SU-DHL-6 (cell line): ENCODE data around the gene SPRED1.

ENCODE experiments used
- H2AFZ ChIP-seq: fragments of 200-600 bp; sonication (generic); 2 replicates; pipeline ENCODE4 v1.6.1; 2014; ENCODE audit warnings: low read depth, mild to moderate bottlenecking, moderate library complexity, mixed read lengths, antibody characterized with exemption, low read length; ENCODE audit not compliant: severe bottlenecking
- H3F3A ChIP-seq: fragments of 200-600 bp; shearing (Covaris generic); 2 replicates; pipeline ENCODE4 v1.6.0; 2016; ENCODE audit warnings: antibody characterized with exemption, mild to moderate bottlenecking; ENCODE audit not compliant: insufficient read depth
- H3K27ac ChIP-seq: fragments of 200-600 bp; sonication (generic); 2 replicates; pipeline ENCODE4 v1.5.1; 2016; ENCODE audit warnings: low read depth, mild to moderate bottlenecking, low read length, moderate library complexity, mixed read lengths
- H3K27me3 ChIP-seq: fragments of 200-600 bp; sonication (generic), shearing (Covaris generic); 2 replicates; pipeline ENCODE4 v1.6.0; 2014; ENCODE audit warnings: mild to moderate bottlenecking, low read length
- H3K36me3 ChIP-seq: fragments of 200-600 bp; sonication (generic); 2 replicates; pipeline ENCODE4 v1.6.1; 2014; ENCODE audit warnings: mild to moderate bottlenecking, low read length, mixed read lengths
- H3K4me2 ChIP-seq: fragments of 300-600, 200-600 bp; shearing (Covaris generic), sonication (generic); 2 replicates; pipeline ENCODE4 v1.6.0; 2014; ENCODE audit warnings: low read length, low read depth, mild to moderate bottlenecking; ENCODE audit not compliant: poor library complexity, severe bottlenecking
- H3K4me3 ChIP-seq: fragments of 200-600 bp; sonication (generic); 2 replicates; pipeline ENCODE4 v1.5.1; 2014; ENCODE audit warnings: antibody characterized with exemption, low read length, mild to moderate bottlenecking, mixed read lengths; ENCODE audit not compliant: insufficient read depth, poor library complexity, severe bottlenecking
- H3K79me2 ChIP-seq: fragments of 200-600 bp; sonication (generic); 2 replicates; pipeline ENCODE4 v1.6.1; 2014; ENCODE audit warnings: mild to moderate bottlenecking, low read length, moderate library complexity; ENCODE audit not compliant: insufficient read depth
- H3K9ac ChIP-seq: fragments of 200-600 bp; sonication (generic); 2 replicates; pipeline ENCODE4 v1.7.0; 2014; ENCODE audit warnings: mild to moderate bottlenecking, low read length
- H3K9me2 ChIP-seq: fragments of 200-600 bp; sonication (generic); replicated peaks from 2 replicates; pipeline ENCODE4 v1.6.1; 2014; ENCODE audit warnings: low read length; ENCODE audit not compliant: insufficient read depth
- H3K9me3 ChIP-seq: fragments of 200-600 bp; sonication (generic); 2 replicates; pipeline ENCODE4 v1.6.1; 2014; ENCODE audit warnings: low read length, mixed read lengths; ENCODE audit not compliant: insufficient read depth
- H4K20me1 ChIP-seq: fragments of 200-600 bp; sonication (generic); 2 replicates; pipeline ENCODE4 v1.6.1; 2014; ENCODE audit warnings: low read depth, mild to moderate bottlenecking, antibody characterized with exemption, low read length, moderate library complexity, mixed read lengths
- CTCF ChIP-seq: fragments of 200-600 bp; sonication (generic); IDR thresholded peaks from one replicate; pipeline ENCODE4 v1.5.1; 2017; ENCODE audit warnings: antibody characterized with exemption, mild to moderate bottlenecking, low read length, moderate library complexity; ENCODE audit not compliant: insufficient read depth, poor library complexity, severe bottlenecking
- EZH2phosphoT487 ChIP-seq: fragments of 200-600 bp; sonication (generic), shearing (Covaris generic); conservative IDR thresholded peaks from 2 replicates; pipeline ENCODE4 v1.6.1; 2018; ENCODE audit warnings: mild to moderate bottlenecking, antibody characterized with exemption, low read length, moderate library complexity, mixed read lengths

The SPRED1 gene

DNA sequence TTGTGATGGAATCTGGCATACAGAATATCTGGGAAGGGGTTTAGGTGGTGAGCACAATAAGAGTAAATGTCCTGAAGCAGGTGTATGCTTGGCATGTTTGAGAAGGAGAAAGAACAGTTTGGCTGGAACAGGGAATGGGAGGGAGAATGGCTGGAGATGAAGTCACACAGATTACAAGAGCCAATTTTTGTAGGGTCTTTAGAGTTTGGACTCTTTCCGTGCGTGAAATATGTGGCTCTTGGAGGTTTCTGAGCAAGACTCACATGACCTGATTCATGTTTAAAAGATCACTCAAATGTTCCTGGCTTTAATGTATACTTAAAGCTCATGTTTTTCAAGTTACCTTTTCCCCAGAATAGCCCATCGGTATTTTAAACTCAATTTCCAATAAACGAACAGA, 32.8 kb downstream of the SPRED1 start:
- H3K9me3 ChIP-seq = no peaks in the 10 kb centered on the region
- H3K36me3 ChIP-seq = no peaks in the 10 kb centered on the region
- TF ChIP-seq CTCF = no peak
- no peak for TF ChIP-seq EZH2phosphoT487
- no peaks in the 10 kb centered on the region for H3K9me2 ChIP-seq
- no peak overlapping the region for H3K4me3 ChIP-seq
- no peaks in the 10 kb centered on the region for H3K27me3 ChIP-seq
- no peaks in the 10 kb centered on the region for H3F3A ChIP-seq
- H3K9ac ChIP-seq = no peak overlapping the region
- H4K20me1 ChIP-seq = no peaks in the 10 kb centered on the region
- H3K4me2 ChIP-seq = no peak overlapping the region
- no peak overlapping the region for H3K27ac ChIP-seq
- H2AFZ ChIP-seq = no peak overlapping the region
- H3K79me2 ChIP-seq = peaks cover 29% of the 10 kb centered on the region

DNA sequence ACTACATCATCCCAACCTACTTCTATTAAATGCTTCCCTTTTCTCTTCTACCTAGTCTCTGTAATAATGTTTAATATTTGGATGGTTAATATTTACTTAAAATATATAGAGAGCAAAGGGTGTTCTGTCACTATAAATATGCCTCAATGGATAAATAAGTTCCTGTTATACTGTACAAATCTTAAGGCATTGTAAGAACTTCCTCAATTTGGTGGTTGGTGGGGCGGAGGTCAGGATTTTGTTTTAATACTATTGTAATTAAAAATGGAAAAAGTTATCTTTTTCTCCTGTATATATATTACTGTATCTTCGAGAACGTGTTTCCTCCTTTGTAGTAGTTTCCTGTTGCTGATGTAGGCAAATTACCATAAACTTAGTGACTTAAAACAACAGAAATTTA, 41.5 kb downstream of the SPRED1 start:
- H3K9ac ChIP-seq = no peak overlapping the region
- no peaks in the 10 kb centered on the region for H3K36me3 ChIP-seq
- H3K27ac ChIP-seq = no peak overlapping the region
- no peaks in the 10 kb centered on the region for H3K79me2 ChIP-seq
- no peak overlapping the region for H2AFZ ChIP-seq
- no peaks in the 10 kb centered on the region for H3K9me2 ChIP-seq
- TF ChIP-seq CTCF = no peak
- H3F3A ChIP-seq = no peaks in the 10 kb centered on the region
- H3K9me3 ChIP-seq = no peaks in the 10 kb centered on the region
- H4K20me1 ChIP-seq = peaks cover 6% of the 10 kb centered on the region; the same call in 1 of the 2 replicates
- H3K4me3 ChIP-seq = no peak overlapping the region
- H3K4me2 ChIP-seq = no peak overlapping the region
- H3K27me3 ChIP-seq = no peaks in the 10 kb centered on the region

DNA sequence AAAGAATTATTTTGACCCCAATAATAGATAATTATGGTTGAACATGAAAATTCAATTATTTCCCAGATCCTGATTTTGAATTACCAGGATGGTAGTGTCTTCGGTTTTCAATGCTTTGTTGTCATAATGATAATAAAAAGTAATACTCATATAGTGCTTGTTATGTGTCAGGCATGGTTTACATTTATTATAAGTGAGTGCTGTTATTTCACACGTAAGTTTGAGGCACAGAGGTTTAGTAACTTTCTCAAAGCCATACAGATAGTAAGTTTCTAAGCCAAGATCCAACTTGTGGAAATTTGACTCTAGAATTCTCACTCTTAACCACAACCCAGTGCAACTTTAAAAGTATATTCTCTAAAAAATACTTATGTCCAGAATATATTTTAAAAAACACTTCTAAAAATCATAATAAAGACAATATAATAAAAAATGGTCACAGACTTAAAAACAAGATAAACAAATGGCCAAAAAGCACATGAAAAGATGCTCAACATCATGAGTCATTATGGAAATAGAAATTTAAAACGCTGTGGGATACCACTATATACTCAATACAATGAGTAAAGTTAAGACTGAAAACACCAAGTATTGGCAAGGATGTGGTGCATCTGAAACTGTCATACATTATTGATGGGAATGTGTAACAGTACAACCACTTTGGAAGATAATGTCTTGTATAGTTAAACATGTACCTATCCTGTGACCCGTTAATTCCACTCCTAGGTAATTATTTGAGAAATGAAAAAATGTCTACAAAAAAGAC, 45.2 kb downstream of the SPRED1 start:
- H4K20me1 ChIP-seq = peaks cover 6% of the 10 kb centered on the region; the same call in 1 of the 2 replicates
- TF ChIP-seq CTCF (no peak), EZH2phosphoT487 (no peak)
- no peaks in the 10 kb centered on the region for H3K36me3 ChIP-seq
- no peaks in the 10 kb centered on the region for H3K79me2 ChIP-seq
- no peak overlapping the region for H3K27ac ChIP-seq
- no peaks in the 10 kb centered on the region for H3K9me3 ChIP-seq
- no peaks in the 10 kb centered on the region for H3K27me3 ChIP-seq
- no peak overlapping the region for H3K4me2 ChIP-seq
- H3K9ac ChIP-seq = no peak overlapping the region
- no peak overlapping the region for H3K4me3 ChIP-seq
- H3K9me2 ChIP-seq = no peaks in the 10 kb centered on the region
- no peaks in the 10 kb centered on the region for H3F3A ChIP-seq
- H2AFZ ChIP-seq = no peak overlapping the region
